ENCODE data around the gene KRT15.

The KRT15 gene

DNA sequence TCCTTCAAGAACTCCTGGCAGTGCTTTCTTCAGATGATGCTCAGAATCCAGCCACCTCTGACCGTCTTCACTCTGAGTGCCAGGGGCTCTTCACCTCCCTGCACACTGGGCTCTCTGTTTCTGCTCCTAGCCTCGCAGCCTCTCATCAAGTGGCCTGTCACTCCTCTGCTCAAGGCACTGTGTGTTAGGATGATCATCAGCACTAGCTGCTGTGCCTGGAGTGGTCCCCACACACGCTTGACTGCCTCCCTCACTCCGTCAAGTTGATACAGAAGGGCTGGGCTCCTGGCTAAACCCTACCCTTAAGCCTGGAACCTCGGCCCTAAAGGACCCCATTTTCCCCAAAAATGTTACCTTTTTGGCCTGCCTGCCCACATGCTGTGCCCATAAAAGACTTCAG lies 37.6 kb upstream of the KRT15 start:
- CTCF ChIA-PET: interaction anchor here (1.0 kb wide), 1 partner anchor 106 kb away, joined by 3 read pairs; no protein-coding TSS in a partner anchor
- 79% methylated on average over 5 of the region's 5 CpGs for WGBS (ENCODE audit: insufficient coverage)
- H3K9me3 ChIP-seq (ENCODE audit: control extremely low read depth in 1 of 5, control insufficient read depth in 4 of 5, insufficient read depth in 2 of 5, low read depth in 1 of 5, low read length in 4 of 5): no peaks in the 10 kb centered on the region

DNA sequence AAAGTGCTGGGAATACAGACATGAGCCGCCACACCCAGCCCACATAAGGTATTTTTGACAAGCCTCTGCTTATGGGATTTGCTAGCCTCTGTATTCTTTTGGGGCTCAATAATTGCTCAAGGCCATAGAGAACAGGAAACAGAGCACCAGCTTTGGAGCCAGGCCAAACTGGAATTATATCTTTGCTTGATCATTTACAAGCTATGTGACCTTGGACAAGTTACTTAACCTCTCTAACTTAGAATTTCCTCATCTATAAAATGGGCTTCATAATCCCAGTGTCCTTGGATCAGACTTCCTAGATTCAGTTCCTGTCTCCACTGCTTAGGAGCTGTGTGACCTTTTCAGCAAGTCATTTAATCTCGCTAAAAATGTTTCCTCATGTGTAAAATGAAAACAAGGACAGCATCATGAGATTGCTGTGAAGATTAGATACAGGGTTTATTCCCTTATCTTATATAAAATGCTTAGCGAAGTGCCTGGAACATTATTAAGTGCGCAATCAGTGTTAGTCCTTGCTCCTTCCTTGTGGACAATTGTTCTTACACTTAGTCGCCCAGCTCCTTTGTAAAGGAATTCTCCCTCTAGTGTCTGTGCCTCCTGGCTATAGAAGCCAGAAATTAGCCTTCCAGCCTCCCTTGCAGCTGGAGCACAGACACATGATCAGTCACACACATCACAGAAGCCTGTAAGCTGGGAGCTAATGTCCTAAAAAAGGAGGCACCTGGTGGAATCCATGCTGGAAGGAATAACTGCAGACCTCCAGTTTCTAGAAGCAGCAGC lies 36.6 kb upstream of the KRT15 start:
- Histone ChIP-seq H3K9me3 (ENCODE audit: control extremely low read depth in 1 of 5, control insufficient read depth in 4 of 5, insufficient read depth in 2 of 5, low read depth in 1 of 5, low read length in 4 of 5) (no peaks in the 10 kb centered on the region), H3K4me1 (ENCODE audit: control extremely low read depth in 1 of 4, control insufficient read depth in 4 of 4, insufficient read depth in 4 of 4, low read length in 3 of 4) (no peaks in the 10 kb centered on the region), H3K27me3 (replicated peaks in 2 of 5; ENCODE audit: control insufficient read depth in 4 of 5, insufficient read depth in 5 of 5, low read length in 4 of 5) (peaks cover 5 to 14% (median 7%) of the 10 kb centered on the region in 5 experiments), H3K36me3 (ENCODE audit: control insufficient read depth in 4 of 4, insufficient read depth in 4 of 4, low read length in 3 of 4) (no peaks in the 10 kb centered on the region), H3K27ac (ENCODE audit: insufficient read depth in 1 of 2, low read depth in 1 of 2, low read length in 2 of 2, poor library complexity in 1 of 2, severe bottlenecking in 2 of 2) (no peak overlapping the region), H3K4me3 (ENCODE audit: control insufficient read depth in 1 of 7, extremely low read depth in 1 of 7, insufficient read depth in 4 of 7, low read depth in 2 of 7, low read length in 6 of 7) (no peak overlapping the region)
- no peak for DNase-seq
- WGBS (ENCODE audit: insufficient coverage): 81% methylated on average over 4 of the region's 5 CpGs
- ChIA-PET CTCF (interaction anchor here (1.0 kb wide), 1 partner anchor 107 kb away, joined by 3 read pairs; no protein-coding TSS in a partner anchor), POLR2A (no interaction called here)

More for the DNA sequence above, 37.6 kb upstream of the KRT15 start:
- H3K4me1 ChIP-seq (ENCODE audit: control extremely low read depth in 1 of 4, control insufficient read depth in 4 of 4, insufficient read depth in 4 of 4, low read length in 3 of 4): no peaks in the 10 kb centered on the region
- H3K27ac ChIP-seq (ENCODE audit: insufficient read depth in 1 of 2, low read depth in 1 of 2, low read length in 2 of 2, poor library complexity in 1 of 2, severe bottlenecking in 2 of 2): no peak overlapping the region
- POLR2A ChIA-PET: no interaction called here
- peaks cover 5 to 15% (median 8%) of the 10 kb centered on the region in 5 experiments for H3K27me3 ChIP-seq (replicated peaks in 2 of 5; ENCODE audit: control insufficient read depth in 4 of 5, insufficient read depth in 5 of 5, low read length in 4 of 5)
- no peak overlapping the region for H3K4me3 ChIP-seq (ENCODE audit: control insufficient read depth in 1 of 7, extremely low read depth in 1 of 7, insufficient read depth in 4 of 7, low read depth in 2 of 7, low read length in 6 of 7)
- H3K36me3 ChIP-seq (ENCODE audit: control insufficient read depth in 4 of 4, insufficient read depth in 4 of 4, low read length in 3 of 4): no peaks in the 10 kb centered on the region
- DNase-seq: no peak

DNA sequence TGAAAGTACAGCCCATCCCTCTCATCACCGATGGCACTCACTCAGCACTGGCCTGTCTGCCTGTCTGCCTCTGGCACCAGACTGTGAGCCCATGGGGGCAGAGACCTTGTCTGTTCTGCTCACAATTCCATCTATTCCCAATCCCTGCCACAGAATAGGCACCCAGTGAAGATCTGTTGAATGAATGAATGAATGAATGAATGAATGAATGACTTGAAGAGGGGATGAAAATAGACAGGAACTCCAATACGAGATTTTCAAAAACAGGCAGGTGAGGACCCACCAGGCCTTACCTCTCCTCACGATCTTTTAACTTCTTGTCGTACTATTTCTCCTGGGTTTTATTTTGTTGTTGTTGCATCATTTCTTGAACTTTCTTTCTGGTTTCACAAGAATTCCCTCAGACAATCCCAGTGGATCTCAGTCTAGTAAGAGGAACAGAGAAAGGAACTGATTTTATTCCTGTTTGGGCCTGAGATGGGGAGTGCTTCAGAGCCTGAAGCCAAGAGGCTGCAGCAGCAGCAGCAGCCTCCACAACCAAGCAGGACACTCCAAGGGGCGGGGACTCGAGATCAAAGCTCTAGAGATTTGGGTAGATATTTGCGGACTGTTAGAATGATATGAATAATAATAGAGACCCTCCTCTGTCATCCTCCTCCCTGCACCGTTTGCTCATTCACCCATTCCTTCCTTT lies 35.4 kb upstream of the KRT15 start:
- POLR2A ChIA-PET: no interaction called here

DNA sequence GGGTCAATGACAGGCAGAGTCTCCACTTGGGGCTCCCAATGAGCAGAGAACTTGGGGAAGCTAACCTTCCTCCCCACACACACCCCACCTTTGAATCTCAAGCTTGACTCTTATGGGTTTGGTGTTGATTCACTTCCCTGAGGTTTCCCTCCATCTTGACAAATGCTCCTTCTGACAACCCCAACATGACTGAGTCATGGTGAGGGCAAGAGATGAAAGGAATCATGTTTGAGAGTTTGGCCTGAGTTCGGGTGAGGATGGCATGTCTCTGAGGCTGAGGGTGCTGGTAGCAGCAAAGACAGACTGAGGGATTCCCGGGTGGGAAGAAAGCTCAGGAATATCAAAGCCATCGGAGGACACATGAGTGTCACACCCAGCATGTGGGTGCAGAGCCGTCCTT lies 34.5 kb upstream of the KRT15 start:
- 90% methylated on average over 2 of the region's 4 CpGs for WGBS (ENCODE audit: insufficient coverage)
- no peak overlapping the region for H3K4me3 ChIP-seq (ENCODE audit: control insufficient read depth in 1 of 7, extremely low read depth in 1 of 7, insufficient read depth in 4 of 7, low read depth in 2 of 7, low read length in 6 of 7)
- H3K27ac ChIP-seq (ENCODE audit: insufficient read depth in 1 of 2, low read depth in 1 of 2, low read length in 2 of 2, poor library complexity in 1 of 2, severe bottlenecking in 2 of 2): no peak overlapping the region
- DNase-seq: no peak
- peaks cover 0 to 14% (median 12%) of the 10 kb centered on the region in 4 experiments for H3K4me1 ChIP-seq (ENCODE audit: control extremely low read depth in 1 of 4, control insufficient read depth in 4 of 4, insufficient read depth in 4 of 4, low read length in 3 of 4)
- no peaks in the 10 kb centered on the region for H3K36me3 ChIP-seq (ENCODE audit: control insufficient read depth in 4 of 4, insufficient read depth in 4 of 4, low read length in 3 of 4)
- ChIA-PET CTCF (interaction anchor here (0.6 to 6.3 kb wide), 3 partner anchors 97 to 649 kb away, joined by 3 to 98 read pairs (median 5); no protein-coding TSS in a partner anchor), POLR2A (no interaction called here)
- H3K9me3 ChIP-seq (ENCODE audit: control extremely low read depth in 1 of 5, control insufficient read depth in 4 of 5, insufficient read depth in 2 of 5, low read depth in 1 of 5, low read length in 4 of 5): no peaks in the 10 kb centered on the region
- peaks cover 2 to 14% (median 7%) of the 10 kb centered on the region in 5 experiments for H3K27me3 ChIP-seq (replicated peaks in 2 of 5; ENCODE audit: control insufficient read depth in 4 of 5, insufficient read depth in 5 of 5, low read length in 4 of 5)

More for the DNA sequence above, 35.4 kb upstream of the KRT15 start:
- Histone ChIP-seq H3K4me1 (ENCODE audit: control extremely low read depth in 1 of 4, control insufficient read depth in 4 of 4, insufficient read depth in 4 of 4, low read length in 3 of 4) (peaks cover 0 to 5% (median 3%) of the 10 kb centered on the region in 4 experiments), H3K9me3 (ENCODE audit: control extremely low read depth in 1 of 5, control insufficient read depth in 4 of 5, insufficient read depth in 2 of 5, low read depth in 1 of 5, low read length in 4 of 5) (no peaks in the 10 kb centered on the region), H3K27me3 (replicated peaks in 2 of 5; ENCODE audit: control insufficient read depth in 4 of 5, insufficient read depth in 5 of 5, low read length in 4 of 5) (peaks cover 2 to 12% (median 7%) of the 10 kb centered on the region in 5 experiments), H3K27ac (ENCODE audit: insufficient read depth in 1 of 2, low read depth in 1 of 2, low read length in 2 of 2, poor library complexity in 1 of 2, severe bottlenecking in 2 of 2) (no peak overlapping the region), H3K36me3 (ENCODE audit: control insufficient read depth in 4 of 4, insufficient read depth in 4 of 4, low read length in 3 of 4) (no peaks in the 10 kb centered on the region), H3K4me3 (ENCODE audit: control insufficient read depth in 1 of 7, extremely low read depth in 1 of 7, insufficient read depth in 4 of 7, low read depth in 2 of 7, low read length in 6 of 7) (no peak overlapping the region)
- 92% methylated on average over 2 of the region's 8 CpGs for WGBS (ENCODE audit: insufficient coverage)
- DNase-seq: no peak
- CTCF ChIA-PET: interaction anchor here (1.4 kb wide), 1 partner anchor 109 kb away, joined by 5 read pairs; no protein-coding TSS in a partner anchor

DNA sequence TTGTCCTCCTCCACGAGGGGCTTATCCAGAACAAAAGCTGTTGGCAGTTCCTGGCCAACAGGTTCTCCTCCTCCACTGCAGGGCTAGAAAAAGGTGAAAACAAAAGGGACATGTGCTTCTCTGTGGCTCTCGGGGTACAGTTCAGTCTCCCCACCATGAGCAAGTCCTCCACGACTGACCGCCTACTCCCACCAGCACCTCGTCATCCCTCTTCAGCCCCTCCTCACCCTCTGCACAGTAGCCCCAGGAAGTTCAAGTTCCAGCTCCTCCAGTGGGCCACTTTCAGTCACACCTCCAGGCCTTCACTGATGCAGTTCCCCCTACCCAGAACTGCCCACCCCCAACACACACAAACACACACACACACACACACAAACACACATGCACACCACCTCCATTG lies 33.8 kb upstream of the KRT15 start:
- H3K4me1 ChIP-seq (ENCODE audit: control extremely low read depth in 1 of 4, control insufficient read depth in 4 of 4, insufficient read depth in 4 of 4, low read length in 3 of 4): peaks cover 0 to 22% (median 16%) of the 10 kb centered on the region in 4 experiments
- H3K36me3 ChIP-seq (ENCODE audit: control insufficient read depth in 4 of 4, insufficient read depth in 4 of 4, low read length in 3 of 4): no peaks in the 10 kb centered on the region
- peaks cover 2 to 17% (median 8%) of the 10 kb centered on the region in 5 experiments for H3K27me3 ChIP-seq (replicated peaks in 2 of 5; ENCODE audit: control insufficient read depth in 4 of 5, insufficient read depth in 5 of 5, low read length in 4 of 5)
- no peak for DNase-seq
- no peaks in the 10 kb centered on the region for H3K9me3 ChIP-seq (ENCODE audit: control extremely low read depth in 1 of 5, control insufficient read depth in 4 of 5, insufficient read depth in 2 of 5, low read depth in 1 of 5, low read length in 4 of 5)
- CTCF ChIA-PET: interaction anchor here (1.3 to 6.3 kb wide), 3 partner anchors 29 to 111 kb away, joined by 3 to 98 read pairs (median 66); no protein-coding TSS in a partner anchor
- POLR2A ChIA-PET: no interaction called here
- 95% methylated on average over 5 of the region's 5 CpGs for WGBS (ENCODE audit: insufficient coverage)
- no peak overlapping the region for H3K27ac ChIP-seq (ENCODE audit: insufficient read depth in 1 of 2, low read depth in 1 of 2, low read length in 2 of 2, poor library complexity in 1 of 2, severe bottlenecking in 2 of 2)
- no peak overlapping the region for H3K4me3 ChIP-seq (ENCODE audit: control insufficient read depth in 1 of 7, extremely low read depth in 1 of 7, insufficient read depth in 4 of 7, low read depth in 2 of 7, low read length in 6 of 7)

DNA sequence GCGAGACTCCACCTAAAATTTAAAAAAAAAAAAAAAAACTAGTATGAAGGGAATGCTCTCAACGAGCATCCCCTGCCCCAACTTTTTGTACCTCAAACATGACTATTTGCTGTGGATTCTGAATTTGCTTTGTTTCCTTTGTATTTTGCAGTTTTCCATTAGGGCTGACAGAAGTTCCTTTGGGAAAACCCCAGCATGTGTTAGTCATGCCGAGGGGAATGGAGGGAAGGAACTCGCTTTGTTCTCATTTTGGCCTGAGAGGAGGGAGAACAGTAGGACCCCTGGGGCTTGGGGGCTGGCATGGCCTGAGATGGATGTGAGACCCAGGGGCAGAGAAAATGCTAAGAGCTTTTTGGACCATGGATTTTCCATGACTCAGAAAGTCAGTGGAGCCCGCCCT lies 32.7 kb upstream of the KRT15 start:
- WGBS (ENCODE audit: insufficient coverage): 92% methylated on average over 3 of the region's 5 CpGs
- H3K4me3 ChIP-seq (ENCODE audit: control insufficient read depth in 1 of 7, extremely low read depth in 1 of 7, insufficient read depth in 4 of 7, low read depth in 2 of 7, low read length in 6 of 7): no peak overlapping the region
- H3K4me1 ChIP-seq (ENCODE audit: control extremely low read depth in 1 of 4, control insufficient read depth in 4 of 4, insufficient read depth in 4 of 4, low read length in 3 of 4): peaks cover 0 to 23% (median 16%) of the 10 kb centered on the region in 4 experiments
- H3K27me3 ChIP-seq (replicated peaks in 2 of 5; ENCODE audit: control insufficient read depth in 4 of 5, insufficient read depth in 5 of 5, low read length in 4 of 5): peaks cover 2 to 12% (median 5%) of the 10 kb centered on the region in 5 experiments
- POLR2A ChIA-PET: no interaction called here
- CTCF ChIA-PET: interaction anchor here (1.3 to 6.3 kb wide), 5 partner anchors 19 to 112 kb away, joined by 3 to 98 read pairs (median 31); partner anchors contain the start of gene KRT9
- H3K27ac ChIP-seq (ENCODE audit: insufficient read depth in 1 of 2, low read depth in 1 of 2, low read length in 2 of 2, poor library complexity in 1 of 2, severe bottlenecking in 2 of 2): no peak overlapping the region
- DNase-seq: no peak
- peaks cover 0 to 2% (median 0%) of the 10 kb centered on the region in 5 experiments for H3K9me3 ChIP-seq (ENCODE audit: control extremely low read depth in 1 of 5, control insufficient read depth in 4 of 5, insufficient read depth in 2 of 5, low read depth in 1 of 5, low read length in 4 of 5)
- H3K36me3 ChIP-seq (ENCODE audit: control insufficient read depth in 4 of 4, insufficient read depth in 4 of 4, low read length in 3 of 4): no peaks in the 10 kb centered on the region

Data from common myeloid progenitor, CD34-positive (primary cell).